Smooth muscle cell (in vitro differentiated cells): ENCODE results near the gene FRMPD2. TPM values are rescaled to one million over a fixed set of nuclear protein-coding genes. Genes with fewer than 3 reads are reported as not detected.

Source experiments
- DNase-seq: peaks from one replicate; lab custom pipeline; 2025; ENCODE audit not compliant: unreplicated experiment; lab: John Stamatoyannopoulos, UW
- H2AFZ ChIP-seq: fragments of 200-600 bp; sonication (generic); 2 replicates; pipeline ENCODE4 v1.6.0; 2016; ENCODE audit warnings: antibody characterized with exemption, low read depth, mild to moderate bottlenecking
- H3F3A ChIP-seq: fragments of 200-600 bp; sonication (generic); 2 replicates; pipeline ENCODE4 v1.6.0; 2017; ENCODE audit warnings: antibody characterized with exemption, low read depth
- H3K27ac ChIP-seq: fragments of 200-600 bp; sonication (generic); 2 replicates; pipeline ENCODE4 v1.5.1; 2016; ENCODE audit warnings: low read depth, mild to moderate bottlenecking
- H3K27me3 ChIP-seq: fragments of 200-600 bp; sonication (generic); 2 replicates; pipeline ENCODE4 v1.6.1; 2016; ENCODE audit warnings: low read depth, mild to moderate bottlenecking
- H3K36me3 ChIP-seq: fragments of 200-600 bp; sonication (generic); 2 replicates; pipeline ENCODE4 v1.5.1; 2016; ENCODE audit warnings: low read depth
- H3K4me1 ChIP-seq: fragments of 200-600 bp; sonication (generic); 2 replicates; pipeline ENCODE4 v1.5.1; 2016; ENCODE audit warnings: low read depth
- H3K4me2 ChIP-seq: fragments of 200-600 bp; sonication (generic); 2 replicates; pipeline ENCODE4 v1.6.0; 2016; ENCODE audit warnings: mild to moderate bottlenecking
- H3K4me3 ChIP-seq: fragments of 200-600 bp; sonication (generic); 2 replicates; pipeline ENCODE4 v1.5.1; 2016; ENCODE audit warnings: mild to moderate bottlenecking
- H3K79me2 ChIP-seq: fragments of 200-600 bp; sonication (generic); 2 replicates; pipeline ENCODE4 v1.6.0; 2016; ENCODE audit warnings: low read depth, mild to moderate bottlenecking
- H3K9ac ChIP-seq: fragments of 200-600 bp; sonication (generic); 2 replicates; pipeline ENCODE4 v1.6.0; 2016; ENCODE audit warnings: low read depth
- H3K9me3 ChIP-seq: fragments of 200-600 bp; sonication (generic); replicated peaks from 2 replicates; pipeline ENCODE4 v1.5.1; 2016; ENCODE audit warnings: low read depth
- H4K20me1 ChIP-seq: fragments of 200-600 bp; sonication (generic); 2 replicates; pipeline ENCODE4 v1.6.0; 2016; ENCODE audit warnings: low read depth
- WGBS: methylation state at CpG from one replicate; pipeline ENCODE4 v1.1.7; 2016; ENCODE audit warnings: low lambda C conversion rate; 5-methylcytosine and 5-hydroxymethylcytosine counted together
- polyA plus RNA-seq: library from polyadenylated mRNA; unstranded; fragments of >200 nt; fragmentation: Nextera tagmentation; extraction: Ambion mirVana; gene quantifications from 2 replicates; pipeline ENCODE4 v1.2.1, GENCODE V29; 2016
- total RNA-seq: library from RNA; depleted of rRNA; stranded (reverse); fragments of >200 nt; gene quantifications from 2 replicates; pipeline ENCODE4 v1.2.3, GENCODE V29; 2014
- TF ChIP-seq, protein P1 (sequence below): fragments of 200-600 bp; sonication (generic); IDR thresholded peaks from 2 replicates; pipeline ENCODE4 v1.5.1; 2017; ENCODE audit warnings: borderline replicate concordance, mild to moderate bottlenecking, antibody characterized with exemption; ENCODE audit not compliant: insufficient read depth, poor library complexity, severe bottlenecking

FRMPD2 gene
- total and polyA plus RNA-seq, 2 experiments from 2014 or later: 0.18 TPM; not detected in 1

DNA sequence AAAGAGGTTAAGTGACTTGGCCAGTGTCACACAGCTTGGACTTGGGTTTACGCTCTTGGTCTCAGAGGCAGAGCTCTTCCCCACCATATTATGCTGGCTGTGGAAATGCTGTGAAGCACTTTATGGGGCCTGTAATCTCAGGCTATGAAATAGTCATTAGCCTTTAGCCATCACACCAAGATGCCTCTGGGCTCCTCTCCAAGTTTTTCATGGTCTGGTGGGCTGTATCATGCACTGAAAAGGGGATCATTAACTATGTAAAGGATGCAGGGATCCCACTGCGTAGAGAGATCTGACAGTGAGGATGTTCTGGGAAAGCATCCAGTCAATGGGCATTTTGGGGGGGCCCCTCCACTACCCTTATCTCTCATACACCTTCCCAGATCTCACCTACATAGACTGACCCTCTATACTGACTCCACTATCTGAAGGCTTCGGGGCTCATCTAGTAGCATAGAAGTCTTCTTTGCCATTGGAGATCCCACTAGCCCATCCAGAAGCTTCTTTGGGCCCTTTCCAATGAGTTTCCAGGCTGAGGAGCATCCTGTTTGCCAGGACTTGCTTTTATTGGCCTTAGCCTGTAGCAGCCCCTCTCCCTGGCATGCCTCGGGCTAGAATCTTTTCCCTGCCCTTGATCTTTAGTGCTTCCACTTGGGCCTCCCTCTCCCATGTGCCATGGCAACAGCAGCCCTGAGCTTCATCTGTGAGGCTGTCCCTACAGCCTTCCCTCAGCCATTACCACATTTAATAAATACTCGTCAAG is 19.6 kb downstream of the FRMPD2 start:
- DNase-seq: no peak
- no peak overlapping the region for H3K4me2 ChIP-seq
- no peak overlapping the region for H2AFZ ChIP-seq
- H3F3A ChIP-seq: no peaks in the 10 kb centered on the region
- no peak overlapping the region for H3K9ac ChIP-seq
- H3K27ac ChIP-seq: no peak overlapping the region
- WGBS: 92% methylated on average over 5 of the region's 5 CpGs
- TF ChIP-seq, protein P1, sequence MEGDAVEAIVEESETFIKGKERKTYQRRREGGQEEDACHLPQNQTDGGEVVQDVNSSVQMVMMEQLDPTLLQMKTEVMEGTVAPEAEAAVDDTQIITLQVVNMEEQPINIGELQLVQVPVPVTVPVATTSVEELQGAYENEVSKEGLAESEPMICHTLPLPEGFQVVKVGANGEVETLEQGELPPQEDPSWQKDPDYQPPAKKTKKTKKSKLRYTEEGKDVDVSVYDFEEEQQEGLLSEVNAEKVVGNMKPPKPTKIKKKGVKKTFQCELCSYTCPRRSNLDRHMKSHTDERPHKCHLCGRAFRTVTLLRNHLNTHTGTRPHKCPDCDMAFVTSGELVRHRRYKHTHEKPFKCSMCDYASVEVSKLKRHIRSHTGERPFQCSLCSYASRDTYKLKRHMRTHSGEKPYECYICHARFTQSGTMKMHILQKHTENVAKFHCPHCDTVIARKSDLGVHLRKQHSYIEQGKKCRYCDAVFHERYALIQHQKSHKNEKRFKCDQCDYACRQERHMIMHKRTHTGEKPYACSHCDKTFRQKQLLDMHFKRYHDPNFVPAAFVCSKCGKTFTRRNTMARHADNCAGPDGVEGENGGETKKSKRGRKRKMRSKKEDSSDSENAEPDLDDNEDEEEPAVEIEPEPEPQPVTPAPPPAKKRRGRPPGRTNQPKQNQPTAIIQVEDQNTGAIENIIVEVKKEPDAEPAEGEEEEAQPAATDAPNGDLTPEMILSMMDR: no peak
- H3K36me3 ChIP-seq: no peaks in the 10 kb centered on the region
- H3K4me3 ChIP-seq: no peak overlapping the region
- no peaks in the 10 kb centered on the region for H3K27me3 ChIP-seq
- H3K79me2 ChIP-seq: no peaks in the 10 kb centered on the region
- peaks cover 7% of the 10 kb centered on the region for H3K4me1 ChIP-seq
- no peaks in the 10 kb centered on the region for H3K9me3 ChIP-seq
- H4K20me1 ChIP-seq: no peaks in the 10 kb centered on the region

DNA sequence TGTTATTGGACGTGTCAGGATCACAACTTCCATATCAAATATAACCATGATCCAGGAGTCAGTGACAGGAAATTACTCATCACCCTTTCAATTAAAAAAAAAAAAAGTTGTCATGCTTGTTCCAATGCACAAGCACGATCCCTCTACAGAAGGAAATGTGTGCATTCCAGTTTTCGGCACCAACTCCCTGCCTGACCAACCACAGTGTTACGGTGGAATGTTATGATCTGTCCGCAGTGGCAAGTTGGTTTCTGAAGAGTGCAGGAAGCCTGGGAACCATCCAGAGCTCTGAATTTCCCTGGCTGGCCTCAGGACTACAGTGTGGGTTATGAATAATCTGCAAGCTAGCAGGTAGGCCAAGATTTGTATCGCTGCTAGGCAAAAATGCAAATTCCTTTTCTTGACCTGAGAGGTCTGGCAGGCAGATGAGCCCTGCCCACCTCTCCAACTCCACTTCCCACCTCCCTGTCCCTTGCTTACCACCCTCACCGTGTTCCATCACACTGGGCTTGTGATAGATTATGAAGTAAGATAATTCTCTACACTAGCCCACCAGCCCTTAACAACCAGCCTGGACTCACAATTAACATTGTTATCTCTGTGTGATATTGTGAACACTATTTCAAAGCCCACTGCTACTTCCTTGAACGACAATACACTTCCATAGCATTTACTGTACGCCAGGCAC is 20.4 kb downstream of the FRMPD2 start:
- H3K4me3 ChIP-seq: no peak overlapping the region
- no peak for DNase-seq
- H3F3A ChIP-seq: no peaks in the 10 kb centered on the region
- H3K4me1 ChIP-seq: peaks cover 7% of the 10 kb centered on the region
- WGBS: 53% methylated on average over 9 of the region's 9 CpGs
- H3K9ac ChIP-seq: no peak overlapping the region
- H3K9me3 ChIP-seq: no peaks in the 10 kb centered on the region
- H2AFZ ChIP-seq: no peak overlapping the region
- H3K4me2 ChIP-seq: no peak overlapping the region
- no peaks in the 10 kb centered on the region for H4K20me1 ChIP-seq
- no peaks in the 10 kb centered on the region for H3K27me3 ChIP-seq
- no peak overlapping the region for H3K27ac ChIP-seq
- no peaks in the 10 kb centered on the region for H3K36me3 ChIP-seq
- TF ChIP-seq, protein P1: no peak
- H3K79me2 ChIP-seq: no peaks in the 10 kb centered on the region

DNA sequence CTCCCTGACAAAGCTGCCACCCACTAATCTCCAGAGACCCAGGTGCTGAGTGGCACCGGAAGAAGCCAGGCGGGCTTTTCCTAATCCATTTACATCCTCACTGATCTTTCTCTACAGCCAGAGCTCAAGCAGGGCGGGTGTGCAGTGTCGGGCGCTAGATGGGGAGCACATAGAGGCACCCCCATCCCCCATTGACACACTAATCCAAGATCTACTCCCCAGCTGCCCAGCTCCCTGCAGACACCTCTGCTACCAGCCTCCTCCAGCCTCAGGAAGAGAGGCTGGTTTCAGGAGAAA is 22.2 kb downstream of the FRMPD2 start:
- no peaks in the 10 kb centered on the region for H4K20me1 ChIP-seq
- no peaks in the 10 kb centered on the region for H3K9me3 ChIP-seq
- H3K4me2 ChIP-seq: no peak overlapping the region
- H3K27ac ChIP-seq: no peak overlapping the region
- no peaks in the 10 kb centered on the region for H3K27me3 ChIP-seq
- TF ChIP-seq, protein P1: no peak
- no peak overlapping the region for H3K4me3 ChIP-seq
- H3K9ac ChIP-seq: no peak overlapping the region
- 70% methylated on average over 5 of the region's 5 CpGs for WGBS
- H3F3A ChIP-seq: no peaks in the 10 kb centered on the region
- H3K79me2 ChIP-seq: no peaks in the 10 kb centered on the region
- H2AFZ ChIP-seq: no peak overlapping the region
- no peaks in the 10 kb centered on the region for H3K36me3 ChIP-seq
- no peak for DNase-seq
- peaks cover 7% of the 10 kb centered on the region for H3K4me1 ChIP-seq
